Kidney epithelial cell (primary cell): ENCODE results near the gene FREM1. TPM values are rescaled to one million over a fixed set of nuclear protein-coding genes. Genes with fewer than 3 reads are reported as not detected.
"Not testable (repeated sequence)": the region's sequence is repeated elsewhere in the genome, so short reads cannot be mapped to it uniquely, and the experiment has no call there.

Experiments
- DNase-seq: peaks from one replicate; pipeline ENCODE4 v3.0.0-alpha.2; 2010; ENCODE audit warnings: low read depth
- H3K27me3 ChIP-seq: 2 replicates; pipeline ENCODE4 v1.6.0; 2011; ENCODE audit warnings: low read length; ENCODE audit not compliant: control insufficient read depth, insufficient read depth
- H3K36me3 ChIP-seq: 2 replicates; pipeline ENCODE4 v1.5.1; 2011; ENCODE audit warnings: low read length; ENCODE audit not compliant: control insufficient read depth, insufficient read depth
- H3K4me3 ChIP-seq: 2 replicates; pipeline ENCODE4 v1.5.1; 2011; ENCODE audit warnings: low read depth, mild to moderate bottlenecking, control low read depth, low read length
- total RNA-seq: library from RNA; depleted of rRNA; stranded (reverse); fragments of >200 nt; gene quantifications from 2 replicates; pipeline ENCODE4 v1.2.3, GENCODE V29; 2015
- TF ChIP-seq, protein P1 (sequence below): IDR thresholded peaks from 2 replicates; pipeline ENCODE4 v1.5.1; 2011; ENCODE audit warnings: mild to moderate bottlenecking, moderate library complexity, low read length, control low read depth, inconsistent platforms; ENCODE audit not compliant: insufficient read depth, poor library complexity, severe bottlenecking

The FREM1 gene
- total RNA-seq, 1 donor from 2014 or later: 1.0 TPM

- Histone ChIP-seq H3K4me3 (no peak overlapping the region), H3K27me3 (no peaks in the 10 kb centered on the region), H3K36me3 (no peaks in the 10 kb centered on the region)
- TF ChIP-seq, protein P1, sequence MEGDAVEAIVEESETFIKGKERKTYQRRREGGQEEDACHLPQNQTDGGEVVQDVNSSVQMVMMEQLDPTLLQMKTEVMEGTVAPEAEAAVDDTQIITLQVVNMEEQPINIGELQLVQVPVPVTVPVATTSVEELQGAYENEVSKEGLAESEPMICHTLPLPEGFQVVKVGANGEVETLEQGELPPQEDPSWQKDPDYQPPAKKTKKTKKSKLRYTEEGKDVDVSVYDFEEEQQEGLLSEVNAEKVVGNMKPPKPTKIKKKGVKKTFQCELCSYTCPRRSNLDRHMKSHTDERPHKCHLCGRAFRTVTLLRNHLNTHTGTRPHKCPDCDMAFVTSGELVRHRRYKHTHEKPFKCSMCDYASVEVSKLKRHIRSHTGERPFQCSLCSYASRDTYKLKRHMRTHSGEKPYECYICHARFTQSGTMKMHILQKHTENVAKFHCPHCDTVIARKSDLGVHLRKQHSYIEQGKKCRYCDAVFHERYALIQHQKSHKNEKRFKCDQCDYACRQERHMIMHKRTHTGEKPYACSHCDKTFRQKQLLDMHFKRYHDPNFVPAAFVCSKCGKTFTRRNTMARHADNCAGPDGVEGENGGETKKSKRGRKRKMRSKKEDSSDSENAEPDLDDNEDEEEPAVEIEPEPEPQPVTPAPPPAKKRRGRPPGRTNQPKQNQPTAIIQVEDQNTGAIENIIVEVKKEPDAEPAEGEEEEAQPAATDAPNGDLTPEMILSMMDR: no peak
- DNase-seq: no peak
Observed at GRCh38 chr9:14923701-14924100, 13.5 kb upstream of the FREM1 start.

GRCh38 chr9:14920805-14921204 is 10.6 kb upstream of the FREM1 start:
- not testable (repeated sequence) for DNase-seq, H3K36me3 ChIP-seq, H3K4me3 ChIP-seq, H3K27me3 ChIP-seq

- no peak for DNase-seq
- Histone ChIP-seq H3K27me3 (no peaks in the 10 kb centered on the region), H3K4me3 (no peak overlapping the region), H3K36me3 (no peaks in the 10 kb centered on the region)
- TF ChIP-seq, protein P1: no peak
Observed at GRCh38 chr9:14913366-14913765, 3.1 kb upstream of the FREM1 start.

GRCh38 chr9:14912859-14913258 is 2.6 kb upstream of the FREM1 start:
- DNase-seq: no peak
- TF ChIP-seq, protein P1: no peak
- Histone ChIP-seq H3K27me3 (no peaks in the 10 kb centered on the region), H3K4me3 (no peak overlapping the region), H3K36me3 (no peaks in the 10 kb centered on the region)

DNA sequence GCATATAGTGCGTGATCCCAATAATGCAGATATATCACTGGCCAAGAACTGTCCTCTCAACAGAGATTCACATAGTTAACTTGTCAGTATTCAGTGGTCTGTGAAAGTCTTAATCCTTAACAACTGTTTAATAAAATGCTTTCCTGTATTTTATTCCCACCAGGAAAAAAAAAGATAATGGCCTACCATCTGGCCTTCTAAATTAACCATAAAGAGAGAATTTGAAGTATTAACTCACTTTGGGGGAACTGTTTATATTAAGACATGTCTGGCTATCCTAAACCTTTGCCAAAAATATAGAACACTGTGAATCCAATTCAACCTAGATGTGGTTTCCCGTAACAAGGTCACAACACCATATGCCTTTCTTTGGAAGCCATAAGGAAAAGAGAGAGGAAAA is 818 bp upstream of the FREM1 start:
- TF ChIP-seq, protein P1: no peak
- no peaks in the 10 kb centered on the region for H3K27me3 ChIP-seq
- H3K36me3 ChIP-seq: no peaks in the 10 kb centered on the region
- H3K4me3 ChIP-seq: no peak overlapping the region
- no peak for DNase-seq

- Histone ChIP-seq H3K27me3 (no peaks in the 10 kb centered on the region), H3K4me3 (no peak overlapping the region), H3K36me3 (no peaks in the 10 kb centered on the region)
- TF ChIP-seq, protein P1: no peak
- no peak for DNase-seq
Observed at GRCh38 chr9:14909601-14909960, 647 bp downstream of the FREM1 start.
